Muscle layer of duodenum (tissue), 2 donors: ENCODE measurements around the gene EXOC1L.

Experiments
- H3K27ac ChIP-seq: one replicate; pipeline ENCODE4 v1.7.0; 2013; ENCODE audit warnings: mild to moderate bottlenecking, low read length
- H3K27me3 ChIP-seq: one replicate; pipeline ENCODE4 v1.7.0; 2013; ENCODE audit warnings: low read depth, mild to moderate bottlenecking, control low read depth, low read length
- H3K36me3 ChIP-seq, 2 donors: one replicate each; pipeline ENCODE4 v1.7.0; 2013; ENCODE audit warnings: low read length in 2 of 2, control low read depth in 1 of 2, mild to moderate bottlenecking in 1 of 2; ENCODE audit not compliant: insufficient read depth in 2 of 2, control insufficient read depth in 1 of 2
- H3K4me1 ChIP-seq, 2 donors: one replicate each; pipeline ENCODE4 v1.7.0; 2013; ENCODE audit warnings: low read length in 2 of 2, mild to moderate bottlenecking in 2 of 2, control low read depth in 1 of 2, moderate library complexity in 1 of 2; ENCODE audit not compliant: insufficient read depth in 2 of 2, control insufficient read depth in 1 of 2
- H3K4me3 ChIP-seq, 2 donors: one replicate each; pipeline ENCODE4 v1.7.0; 2013; ENCODE audit warnings: low read length in 2 of 2, low read depth in 1 of 2, mild to moderate bottlenecking in 1 of 2
- H3K9me3 ChIP-seq, 2 donors: one replicate each; pipeline ENCODE4 v1.7.0; 2013; ENCODE audit warnings: low read length in 2 of 2, control low read depth in 1 of 2, mild to moderate bottlenecking in 1 of 2; ENCODE audit not compliant: control insufficient read depth in 1 of 2
- donor health status: healthy.

EXOC1L gene

GRCh38 chr4:55819634-55820033, at the start of gene EXOC1L:
TSS of gene EXOC1L (plus strand) at chr4:55819790. CDS start at chr4:55820027, 237 bp downstream.
- H3K9me3 ChIP-seq = no peaks in the 10 kb centered on the region
- no peaks in the 10 kb centered on the region for H3K4me1 ChIP-seq
- H3K27me3 ChIP-seq = no peaks in the 10 kb centered on the region
- no peak within 1 kb of the TSS for H3K27ac ChIP-seq
- H3K4me3 ChIP-seq = peak within 1 kb of the TSS; percentile 25 to 43
- no peaks in the 10 kb centered on the region for H3K36me3 ChIP-seq

GRCh38 chr4:55770662-55771061, 48.9 kb upstream of the EXOC1L start:
- Histone ChIP-seq H3K9me3 (no peaks in the 10 kb centered on the region), H3K27me3 (no peaks in the 10 kb centered on the region), H3K36me3 (no peaks in the 10 kb centered on the region), H3K4me3 (no peak overlapping the region), H3K27ac (no peak overlapping the region), H3K4me1 (no peaks in the 10 kb centered on the region)

- Histone ChIP-seq H3K27ac (no peak overlapping the region), H3K9me3 (no peaks in the 10 kb centered on the region), H3K27me3 (no peaks in the 10 kb centered on the region), H3K36me3 (no peaks in the 10 kb centered on the region), H3K4me1 (no peaks in the 10 kb centered on the region), H3K4me3 (no peak overlapping the region)
Observed at GRCh38 chr4:55781341-55781740, 38.2 kb upstream of the EXOC1L start.

GRCh38 chr4:55781812-55782211, 37.8 kb upstream of the EXOC1L start:
- no peaks in the 10 kb centered on the region for H3K36me3 ChIP-seq
- no peaks in the 10 kb centered on the region for H3K9me3 ChIP-seq
- H3K27me3 ChIP-seq = no peaks in the 10 kb centered on the region
- no peak overlapping the region for H3K4me3 ChIP-seq
- H3K27ac ChIP-seq = no peak overlapping the region
- H3K4me1 ChIP-seq = no peaks in the 10 kb centered on the region

GRCh38 chr4:55783584-55783983, 36.0 kb upstream of the EXOC1L start:
- Histone ChIP-seq H3K9me3 (no peaks in the 10 kb centered on the region), H3K36me3 (no peaks in the 10 kb centered on the region), H3K27ac (no peak overlapping the region), H3K27me3 (no peaks in the 10 kb centered on the region), H3K4me1 (no peaks in the 10 kb centered on the region), H3K4me3 (no peak overlapping the region)

- no peak overlapping the region for H3K4me3 ChIP-seq
- no peak overlapping the region for H3K27ac ChIP-seq
- H3K4me1 ChIP-seq = no peaks in the 10 kb centered on the region
- H3K9me3 ChIP-seq = no peaks in the 10 kb centered on the region
- H3K27me3 ChIP-seq = no peaks in the 10 kb centered on the region
- no peaks in the 10 kb centered on the region for H3K36me3 ChIP-seq
Observed at GRCh38 chr4:55784747-55785146, 34.8 kb upstream of the EXOC1L start.

- peaks cover 17% of the 10 kb centered on the region for H3K27me3 ChIP-seq
- H3K27ac ChIP-seq = no peak overlapping the region
- H3K36me3 ChIP-seq = no peaks in the 10 kb centered on the region
- no peaks in the 10 kb centered on the region for H3K9me3 ChIP-seq
- H3K4me3 ChIP-seq = no peak overlapping the region
- H3K4me1 ChIP-seq = peaks cover 0 to 8% of the 10 kb centered on the region in 2 donors
Observed at GRCh38 chr4:55791666-55792065, 27.9 kb upstream of the EXOC1L start.

GRCh38 chr4:55793479-55793878, 26.1 kb upstream of the EXOC1L start:
- no peak overlapping the region for H3K27ac ChIP-seq
- H3K4me1 ChIP-seq = peaks cover 0 to 8% of the 10 kb centered on the region in 2 donors
- peaks cover 0 to 3% of the 10 kb centered on the region in 2 donors for H3K9me3 ChIP-seq
- H3K36me3 ChIP-seq = no peaks in the 10 kb centered on the region
- H3K27me3 ChIP-seq = peaks cover 17% of the 10 kb centered on the region
- H3K4me3 ChIP-seq = peak overlapping the region in 1 of 2 donors; percentile 58

- Histone ChIP-seq H3K27me3 (peaks cover 17% of the 10 kb centered on the region), H3K36me3 (no peaks in the 10 kb centered on the region), H3K4me1 (peaks cover 0 to 8% of the 10 kb centered on the region in 2 donors), H3K9me3 (peaks cover 0 to 3% of the 10 kb centered on the region in 2 donors), H3K4me3 (no peak overlapping the region), H3K27ac (no peak overlapping the region)
Observed at GRCh38 chr4:55794053-55794452, 25.5 kb upstream of the EXOC1L start.

GRCh38 chr4:55795341-55795740, 24.2 kb upstream of the EXOC1L start:
- peaks cover 0 to 3% of the 10 kb centered on the region in 2 donors for H3K9me3 ChIP-seq
- peaks cover 17% of the 10 kb centered on the region for H3K27me3 ChIP-seq
- H3K4me3 ChIP-seq = no peak overlapping the region
- H3K36me3 ChIP-seq = no peaks in the 10 kb centered on the region
- no peak overlapping the region for H3K27ac ChIP-seq
- peaks cover 0 to 8% of the 10 kb centered on the region in 2 donors for H3K4me1 ChIP-seq

GRCh38 chr4:55801498-55801897, 18.1 kb upstream of the EXOC1L start:
- H3K27me3 ChIP-seq = no peaks in the 10 kb centered on the region
- no peak overlapping the region for H3K4me3 ChIP-seq
- H3K36me3 ChIP-seq = no peaks in the 10 kb centered on the region
- H3K27ac ChIP-seq = no peak overlapping the region
- H3K9me3 ChIP-seq = peaks cover 0 to 3% of the 10 kb centered on the region in 2 donors
- H3K4me1 ChIP-seq = no peaks in the 10 kb centered on the region

GRCh38 chr4:55807556-55807955, 12.0 kb upstream of the EXOC1L start:
- Histone ChIP-seq H3K27me3 (no peaks in the 10 kb centered on the region), H3K27ac (no peak overlapping the region)

More at GRCh38 chr4:55807556-55807955, 12.0 kb upstream of the EXOC1L start:
- Histone ChIP-seq H3K36me3 (no peaks in the 10 kb centered on the region), H3K4me1 (no peaks in the 10 kb centered on the region), H3K4me3 (no peak overlapping the region), H3K9me3 (no peaks in the 10 kb centered on the region)
